HG03378 (cell line): ENCODE results near the gene CBX8.

Experiments
- ATAC-seq: cut with Tn5 transposase; IDR thresholded peaks from one replicate; pipeline ENCODE4 v1.9.1; 2021; ENCODE audit warnings: mild to moderate bottlenecking, moderate library complexity; ENCODE audit not compliant: unreplicated experiment

CBX8 gene

DNA sequence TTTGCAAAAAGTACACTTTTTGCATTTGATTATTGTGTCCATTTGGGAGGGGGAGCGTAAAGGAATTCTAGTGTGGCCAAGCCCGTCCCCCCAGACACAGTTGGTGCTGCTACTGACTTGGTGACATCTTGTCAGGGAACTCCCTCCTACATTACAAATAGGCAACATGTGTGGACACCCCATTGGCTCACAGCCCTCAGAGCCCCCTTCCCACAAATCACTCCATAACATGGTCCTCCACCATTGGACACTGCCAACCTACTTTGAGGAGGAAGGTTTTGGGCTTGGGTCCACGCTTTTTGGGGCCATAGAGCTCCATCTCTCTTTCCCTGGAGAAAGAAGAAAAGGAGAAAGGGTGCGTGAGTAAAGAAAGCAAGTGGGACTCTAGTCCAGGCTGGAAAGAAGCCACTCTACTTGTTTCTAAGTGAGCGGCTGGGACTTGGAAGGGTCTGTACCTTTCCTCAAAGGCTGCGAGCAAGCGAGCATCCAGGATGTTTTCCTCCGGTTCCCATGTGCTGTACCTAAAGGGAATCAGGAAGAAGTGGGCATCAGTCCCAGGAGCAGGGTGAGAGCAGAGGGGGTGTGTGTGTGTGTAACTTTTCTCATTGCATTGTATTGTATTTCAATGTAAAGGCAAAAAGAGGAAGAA lies 958 bp downstream of the CBX8 start:
- no peak for ATAC-seq

- no peak for ATAC-seq
Observed at GRCh38 chr17:79794659-79795511, 2.0 kb downstream of the CBX8 start.

DNA sequence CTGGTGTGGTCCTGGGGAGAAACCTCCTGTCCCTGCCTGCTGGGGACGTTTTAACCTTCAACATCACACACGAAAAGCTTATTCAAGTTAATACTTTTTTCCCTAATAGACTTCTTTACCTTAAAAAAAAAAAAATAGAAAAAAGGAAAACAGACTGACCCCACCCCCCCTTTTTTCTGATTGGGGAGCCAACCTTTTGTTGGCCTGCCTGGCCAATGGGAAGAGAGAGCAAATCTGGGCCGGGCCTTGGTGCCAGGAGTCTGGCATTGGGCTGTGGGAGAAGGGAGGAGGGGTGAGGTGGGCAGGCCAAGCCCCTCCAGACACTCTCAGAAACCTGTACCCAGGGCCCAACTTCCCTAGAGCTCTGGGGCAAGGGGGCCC lies 3.0 kb downstream of the CBX8 start:
- ATAC-seq = no peak

DNA sequence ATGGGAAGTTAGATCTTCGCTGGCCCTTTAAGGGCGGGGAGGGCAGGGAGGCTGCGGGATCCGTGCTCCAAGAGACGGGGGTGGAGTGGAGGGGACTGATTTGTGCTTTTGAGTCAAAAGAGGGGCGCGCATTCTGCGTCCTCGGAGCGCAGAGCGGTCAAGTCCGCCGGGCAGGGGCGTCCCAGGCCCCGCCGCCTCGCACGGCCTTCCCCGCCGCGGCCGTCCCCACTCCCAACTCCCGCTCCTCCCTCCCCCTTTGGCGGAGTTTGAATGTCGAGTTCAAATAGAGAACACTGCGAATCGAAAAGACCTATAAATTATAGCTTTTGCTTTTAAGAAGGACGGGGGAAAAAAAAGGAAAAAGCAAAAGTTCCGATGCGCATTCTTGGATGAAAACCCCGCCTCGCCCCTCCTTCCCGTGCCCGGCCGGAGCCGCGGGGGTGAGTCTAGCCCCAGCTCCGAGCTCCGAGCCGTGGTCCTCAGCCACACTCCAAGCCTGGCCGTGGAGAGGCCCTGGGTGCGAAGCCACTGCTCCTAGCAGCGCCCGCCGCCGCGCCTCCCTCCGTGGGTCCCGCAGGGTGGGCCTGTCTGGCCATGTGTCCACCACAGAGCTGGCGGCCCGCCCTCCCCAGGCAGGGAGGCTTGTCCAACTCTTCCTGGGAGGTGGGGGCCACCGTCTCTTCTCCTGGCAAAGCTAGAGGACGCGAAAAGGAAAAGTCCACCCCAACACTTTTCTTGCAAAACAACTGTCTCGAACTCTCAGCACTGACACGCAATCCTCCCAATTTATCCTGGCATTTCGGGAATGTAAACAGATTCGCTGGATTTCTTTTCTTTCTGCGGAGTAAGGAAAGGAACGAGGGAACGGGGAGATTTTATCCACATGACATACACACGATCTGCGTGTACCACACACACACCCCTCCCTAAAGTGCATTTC lies 3.6 kb downstream of the CBX8 start:
- ATAC-seq = no peak

DNA sequence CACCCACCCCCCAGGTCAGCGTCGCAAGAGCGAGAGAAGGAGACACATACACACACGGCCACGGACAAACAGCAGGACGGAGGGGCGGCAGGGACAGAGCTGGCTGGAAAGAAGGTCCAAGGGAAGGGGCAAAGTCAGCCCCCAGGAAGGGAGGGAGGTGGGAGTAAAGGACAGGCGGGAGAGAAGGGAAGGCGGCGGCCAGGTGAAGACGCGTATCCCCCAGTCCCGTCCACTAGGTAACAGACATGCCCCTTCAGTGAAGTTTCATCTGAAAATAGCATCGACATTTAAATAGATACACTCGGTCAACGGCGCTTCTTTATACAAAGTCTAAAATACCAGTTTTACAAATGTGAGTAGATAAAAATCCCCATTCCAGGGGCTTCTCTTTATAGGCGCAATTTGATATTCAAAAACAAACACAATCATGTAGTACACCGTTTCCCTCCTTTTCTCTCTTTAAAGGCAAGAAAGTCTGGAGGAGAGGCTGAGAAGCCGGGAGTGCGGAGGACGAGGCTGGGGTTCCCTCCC lies 4.5 kb downstream of the CBX8 start:
- ATAC-seq = no peak

GRCh38 chr17:79791735-79792161 lies 5.1 kb downstream of the CBX8 start:
- ATAC-seq = no peak

DNA sequence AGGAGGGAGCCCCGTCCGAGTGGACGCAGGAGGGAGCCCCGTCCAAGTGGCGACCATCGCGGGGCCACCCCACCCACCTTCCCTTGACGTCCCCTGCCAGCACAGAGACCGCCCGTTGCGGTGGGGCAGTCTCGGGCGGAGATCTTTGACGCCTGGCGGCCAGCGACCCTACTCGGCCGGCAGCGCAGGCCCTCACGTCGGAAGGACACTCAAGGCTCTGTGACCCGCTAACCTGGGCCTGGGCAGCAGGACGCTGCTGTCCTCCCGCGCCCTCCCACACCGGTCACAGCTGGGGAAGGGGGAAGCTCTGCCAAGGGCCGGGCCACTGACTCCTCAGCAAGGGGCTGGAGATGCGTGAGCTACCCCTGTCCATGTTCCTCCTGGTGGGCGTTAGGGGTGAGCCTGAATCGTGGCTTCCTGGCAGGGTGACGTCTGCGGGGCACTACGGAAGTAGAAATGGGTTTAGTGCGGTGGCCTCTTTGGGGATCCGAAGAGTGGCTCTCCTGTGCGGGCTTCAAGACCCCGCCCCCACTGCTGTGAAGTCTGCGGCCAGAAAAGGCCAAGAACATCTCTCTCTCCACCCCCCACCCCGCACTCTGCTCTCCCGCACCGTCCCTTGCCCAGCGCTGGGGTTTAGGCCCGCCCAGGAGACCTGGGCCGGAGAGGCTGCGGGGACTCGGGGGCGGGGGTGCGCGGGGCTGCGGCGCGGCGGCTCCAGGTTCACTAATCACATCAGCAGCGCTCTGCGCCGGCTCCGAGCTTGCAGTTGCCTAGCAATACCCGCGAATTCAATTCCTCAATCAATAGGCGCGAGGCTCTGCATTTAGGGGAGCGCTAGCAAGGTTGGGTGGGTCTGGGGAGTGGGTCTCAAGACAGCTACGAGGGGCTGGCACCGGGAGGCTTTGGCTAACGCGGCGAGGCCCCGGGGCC lies 5.8 kb downstream of the CBX8 start:
- no peak for ATAC-seq

DNA sequence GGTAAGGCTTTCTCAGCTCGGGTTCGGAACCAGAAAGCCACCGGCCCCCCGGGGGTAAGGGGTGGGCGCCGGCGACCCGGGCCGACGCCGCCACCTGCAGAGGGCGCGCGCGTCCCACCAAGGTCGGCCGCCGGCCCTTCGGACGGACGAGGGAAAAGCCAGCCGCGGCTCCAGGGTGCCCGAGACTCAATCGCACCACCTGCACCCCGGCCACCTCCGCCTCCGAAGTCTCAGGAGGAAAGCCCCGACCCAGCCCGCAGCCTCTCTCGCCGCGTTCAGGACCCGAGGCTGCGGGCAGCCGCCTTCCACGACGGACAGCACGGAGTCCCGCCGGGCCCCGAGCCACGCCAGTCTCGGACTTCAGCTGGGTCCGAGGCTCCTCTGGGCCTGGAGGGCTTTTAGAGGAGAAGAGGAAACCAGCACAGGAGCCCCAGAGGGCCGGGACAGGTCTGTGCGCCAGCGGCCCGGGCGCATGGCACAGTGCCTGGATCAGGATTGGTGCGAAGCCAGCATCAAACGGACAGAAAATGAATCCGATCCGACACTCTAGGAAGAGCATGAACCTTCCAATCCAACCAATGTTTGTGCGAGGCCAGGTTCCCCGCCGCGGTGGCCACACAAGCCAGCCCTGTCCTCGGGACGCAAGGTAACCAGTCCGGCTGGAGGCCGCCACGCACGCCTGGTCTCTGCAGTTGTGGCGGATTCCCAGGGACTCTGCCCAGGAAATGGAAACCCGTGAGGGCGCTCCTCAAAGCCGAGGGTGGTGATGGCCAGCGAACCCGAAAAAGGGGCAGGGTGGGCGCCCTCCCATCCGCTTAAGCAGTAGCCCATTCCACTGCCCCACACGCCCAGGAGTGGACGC lies 6.7 kb downstream of the CBX8 start:
- no peak for ATAC-seq

DNA sequence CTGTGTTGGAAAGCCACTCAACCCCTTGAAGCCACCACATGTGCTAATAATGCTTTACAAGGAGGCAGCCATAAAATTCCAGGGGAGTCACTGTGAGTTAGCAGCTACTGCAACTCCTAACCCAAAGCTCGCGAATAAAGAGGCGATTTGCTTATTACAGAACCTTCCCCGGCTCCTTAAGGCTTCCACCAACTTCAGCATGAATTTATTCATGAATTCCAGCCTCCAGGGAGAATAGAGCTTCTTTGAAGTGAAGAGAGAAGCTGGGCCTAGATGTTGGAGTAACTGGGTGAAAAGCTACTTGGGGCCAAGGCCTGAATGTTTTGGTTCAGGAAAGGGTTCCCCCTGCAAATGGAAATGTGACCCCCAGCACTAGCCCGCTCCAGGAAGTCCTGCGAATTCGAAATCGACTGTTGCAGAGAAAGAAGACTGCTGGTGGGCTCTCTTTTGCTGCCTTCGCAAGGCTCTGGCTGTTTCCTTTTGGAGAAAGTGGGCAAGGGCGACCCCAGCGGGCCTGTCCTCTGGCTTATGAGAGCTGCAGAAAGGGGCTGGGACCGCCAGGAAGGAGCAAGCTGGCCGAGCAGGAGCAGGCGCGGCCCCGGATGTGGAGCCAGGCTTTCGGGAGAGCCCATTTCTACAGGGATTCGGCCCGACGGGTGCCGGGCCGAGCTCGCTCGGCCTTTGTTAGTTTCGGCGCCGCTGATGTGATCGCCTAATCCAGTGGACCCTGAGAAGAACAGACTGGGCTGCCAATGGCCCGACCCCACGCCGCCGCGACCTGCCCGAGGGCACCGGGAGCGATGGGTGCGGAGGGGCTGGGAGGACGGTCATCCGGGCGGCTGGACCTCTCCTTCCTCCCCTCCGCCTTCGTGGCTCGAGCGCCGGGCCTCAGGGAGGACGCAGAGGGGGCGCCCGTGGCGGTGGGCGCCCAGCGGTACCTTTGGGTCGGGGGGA lies 7.6 kb downstream of the CBX8 start:
- no peak for ATAC-seq

GRCh38 chr17:79788455-79788854 lies 8.4 kb downstream of the CBX8 start:
- ATAC-seq = no peak

DNA sequence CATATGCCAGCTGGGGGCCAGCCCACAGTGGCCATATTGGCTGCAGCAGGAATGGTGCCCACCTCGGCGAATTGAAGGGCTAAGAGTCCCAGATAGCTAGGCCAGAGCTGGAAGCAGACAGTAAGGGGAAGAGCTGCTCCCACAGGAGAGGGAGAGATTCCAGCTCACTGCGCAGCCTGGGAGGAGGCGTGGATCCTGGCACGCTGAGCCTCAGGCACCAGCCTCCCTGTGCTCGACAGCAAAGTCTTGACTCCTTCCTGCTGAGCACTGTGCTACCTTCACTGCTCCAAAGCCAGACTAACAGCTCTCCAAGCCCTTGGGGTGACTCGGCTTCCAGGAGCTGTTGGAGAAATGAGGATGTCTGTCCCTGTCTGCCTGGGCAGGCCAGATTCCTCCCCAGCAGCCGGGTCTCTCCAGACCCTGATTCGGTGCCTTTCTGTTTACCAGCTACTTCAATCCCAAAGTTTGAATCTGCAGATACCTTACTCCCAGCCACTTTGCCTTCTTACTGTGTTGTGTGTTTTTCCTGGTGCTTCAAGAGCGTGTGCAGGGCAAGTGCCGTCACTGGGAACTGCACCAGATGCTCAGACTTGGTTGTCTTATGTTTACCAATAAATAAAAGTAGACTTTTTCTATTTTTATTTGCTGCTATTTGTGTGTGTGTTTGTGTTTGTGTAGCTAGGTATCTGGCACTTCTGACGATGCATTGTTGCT lies 9.8 kb downstream of the CBX8 start:
- no peak for ATAC-seq

DNA sequence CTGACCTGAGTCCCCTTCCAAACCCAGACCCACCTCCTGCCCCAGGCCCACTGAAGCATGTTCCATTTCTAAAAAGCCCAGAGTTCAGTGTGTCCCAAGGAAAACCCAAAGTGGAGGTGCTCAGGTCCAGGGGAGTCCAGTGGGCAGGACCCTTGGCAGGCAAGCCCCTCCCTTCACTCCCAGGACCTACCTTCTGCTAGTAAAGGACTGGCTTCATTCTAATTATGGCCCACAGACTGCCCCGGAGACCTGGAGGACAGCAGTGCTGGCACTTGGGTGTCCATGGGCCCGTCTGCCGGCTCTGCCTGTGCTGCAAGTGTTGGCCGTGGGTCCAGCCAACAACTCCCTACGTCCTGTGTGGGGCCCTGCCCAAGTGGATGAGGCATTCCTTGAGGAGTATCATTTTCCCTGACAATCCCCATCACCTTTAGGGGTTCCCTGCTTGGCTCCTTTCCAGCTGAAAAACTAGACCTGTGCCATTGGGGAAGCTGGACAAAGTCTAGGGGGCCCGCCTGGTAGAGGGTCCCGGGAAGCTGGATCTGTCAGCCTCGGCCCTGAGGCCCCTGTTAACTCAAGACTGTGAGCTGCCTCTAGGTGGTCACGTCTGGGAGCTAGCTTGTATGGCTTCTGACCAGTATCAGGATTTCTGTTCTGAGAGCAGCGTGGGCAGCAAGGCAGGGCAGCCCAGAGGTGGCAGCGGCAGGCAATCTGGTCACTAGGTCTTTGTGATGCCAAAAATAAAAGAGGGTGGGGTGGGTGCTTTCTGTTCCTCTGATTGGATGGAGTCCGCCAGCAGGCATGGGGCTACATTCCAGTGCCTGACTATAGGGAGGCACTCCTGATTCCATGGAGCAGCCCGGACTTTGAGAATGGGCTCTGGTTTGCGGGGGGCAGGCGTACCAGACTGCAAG lies 10.7 kb downstream of the CBX8 start:
- no peak for ATAC-seq

DNA sequence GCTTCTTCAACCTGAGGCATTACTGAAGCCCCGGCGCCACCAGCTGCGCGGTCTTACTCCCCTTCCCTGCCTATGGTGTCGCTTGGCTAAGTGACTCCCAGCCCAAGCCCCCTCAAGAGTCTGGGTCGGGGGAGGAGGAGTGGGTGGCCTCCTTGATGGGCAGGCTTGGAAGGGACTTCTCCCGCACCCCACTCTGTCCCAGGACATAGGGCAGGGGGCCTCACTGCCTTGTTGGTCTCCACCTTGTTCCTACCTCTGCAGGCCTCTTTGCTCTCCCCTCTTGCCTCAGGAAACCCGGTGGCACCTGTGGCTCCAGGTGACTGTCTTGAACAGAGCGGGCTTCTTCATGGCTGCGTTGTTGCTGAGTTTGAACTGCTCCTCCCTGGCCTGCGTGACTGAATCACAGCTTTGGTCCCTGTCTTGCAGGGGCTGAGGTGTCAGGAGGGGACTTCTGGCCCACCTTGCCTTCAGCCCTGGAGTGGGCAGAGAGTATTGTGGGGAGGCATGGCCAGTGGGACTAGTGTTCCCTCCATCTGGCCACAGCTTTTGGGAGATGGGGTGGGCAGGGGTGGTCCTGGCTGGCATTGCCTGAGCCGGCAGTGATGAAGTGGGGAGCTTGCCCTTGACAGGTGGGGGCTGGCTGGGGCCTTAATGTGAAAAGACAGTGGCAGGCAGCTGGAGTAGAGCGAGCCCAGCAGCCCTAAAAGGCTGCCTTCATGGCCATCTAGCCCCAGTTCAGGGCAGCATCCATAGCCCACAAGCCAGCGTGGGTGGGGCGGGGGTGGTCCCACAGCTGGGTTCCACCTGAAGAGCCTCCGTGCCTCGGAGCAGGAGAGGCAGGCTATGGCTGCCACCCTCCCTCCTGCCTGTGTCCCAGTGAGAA lies 11.6 kb downstream of the CBX8 start:
- no peak for ATAC-seq

DNA sequence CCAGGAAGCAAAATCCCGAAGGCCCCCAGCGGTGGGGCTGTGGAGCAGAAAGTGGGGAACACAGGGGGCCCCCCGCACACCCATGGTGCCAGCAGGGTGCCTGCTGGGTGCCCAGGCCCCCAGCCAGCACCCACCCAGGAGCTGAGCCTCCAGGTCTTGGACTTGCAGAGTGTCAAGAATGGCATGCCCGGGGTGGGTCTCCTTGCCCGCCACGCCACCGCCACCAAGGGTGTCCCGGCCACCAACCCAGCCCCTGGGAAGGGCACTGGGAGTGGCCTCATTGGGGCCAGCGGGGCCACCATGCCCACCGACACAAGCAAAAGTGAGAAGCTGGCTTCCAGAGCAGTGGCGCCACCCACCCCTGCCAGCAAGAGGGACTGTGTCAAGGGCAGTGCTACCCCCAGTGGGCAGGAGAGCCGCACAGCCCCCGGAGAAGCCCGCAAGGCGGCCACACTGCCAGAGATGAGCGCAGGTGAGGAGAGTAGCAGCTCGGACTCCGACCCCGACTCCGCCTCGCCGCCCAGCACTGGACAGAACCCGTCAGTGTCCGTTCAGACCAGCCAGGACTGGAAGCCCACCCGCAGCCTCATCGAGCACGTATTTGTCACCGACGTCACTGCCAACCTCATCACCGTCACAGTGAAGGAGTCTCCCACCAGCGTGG lies 12.4 kb downstream of the CBX8 start:
- ATAC-seq = no peak

GRCh38 chr17:79783891-79784290 lies 13.0 kb downstream of the CBX8 start:
- ATAC-seq = no peak
